ENCODE data around the gene FAR2. TPM values are rescaled to one million over a fixed set of nuclear protein-coding genes. Genes with fewer than 3 reads are reported as not detected.
A peak's percentile ranks its signal among the peaks of the same experiment; 100 is the strongest.

Gene FAR2
- total RNA-seq, 4 donors from 2014 or later, result 0.62 to 4.1 (median 2.6) TPM

- Histone ChIP-seq H3K9me3 (no peaks in the 10 kb centered on the region), H3K4me3 (peak overlapping the region; percentile 62 to 84 (median 68)), H3K4me1 (peaks cover 0 to 7% of the 10 kb centered on the region in 2 donors), H3K27ac (peak overlapping the region; percentile 67 to 81 (median 74)), H3K27me3 (peaks cover 0 to 9% (median 4%) of the 10 kb centered on the region in 3 donors), H3K36me3 (no peaks in the 10 kb centered on the region)
- no peak for ATAC-seq
- DNase-seq, result no peak
- no peak for TF ChIP-seq POLR2A (IDR thresholded peaks at IDR 0.05)
- in situ Hi-C loops (cut with MboI; ENCODE audit: low sequenced_read_pairs in 4 of 4), result no loop called here
- intact Hi-C loops (cut with DNase I; ENCODE audit: low total_unique reads), result no loop called here
These were observed 708 bp downstream of the FAR2 start for GRCh38 chr12:29149691-29150281.

- no peak for ATAC-seq
- Histone ChIP-seq H3K4me1 (peaks cover 0 to 7% of the 10 kb centered on the region in 2 donors), H3K36me3 (no peaks in the 10 kb centered on the region), H3K9me3 (no peaks in the 10 kb centered on the region), H3K27me3 (peaks cover 0 to 9% (median 4%) of the 10 kb centered on the region in 3 donors), H3K4me3 (no peak overlapping the region), H3K27ac (no peak overlapping the region)
- no peak for DNase-seq
- in situ Hi-C loops (cut with MboI; ENCODE audit: low sequenced_read_pairs in 4 of 4), result no loop called here
- no peak for TF ChIP-seq POLR2A (IDR thresholded peaks at IDR 0.05)
- TF ChIP-seq, protein P1, sequence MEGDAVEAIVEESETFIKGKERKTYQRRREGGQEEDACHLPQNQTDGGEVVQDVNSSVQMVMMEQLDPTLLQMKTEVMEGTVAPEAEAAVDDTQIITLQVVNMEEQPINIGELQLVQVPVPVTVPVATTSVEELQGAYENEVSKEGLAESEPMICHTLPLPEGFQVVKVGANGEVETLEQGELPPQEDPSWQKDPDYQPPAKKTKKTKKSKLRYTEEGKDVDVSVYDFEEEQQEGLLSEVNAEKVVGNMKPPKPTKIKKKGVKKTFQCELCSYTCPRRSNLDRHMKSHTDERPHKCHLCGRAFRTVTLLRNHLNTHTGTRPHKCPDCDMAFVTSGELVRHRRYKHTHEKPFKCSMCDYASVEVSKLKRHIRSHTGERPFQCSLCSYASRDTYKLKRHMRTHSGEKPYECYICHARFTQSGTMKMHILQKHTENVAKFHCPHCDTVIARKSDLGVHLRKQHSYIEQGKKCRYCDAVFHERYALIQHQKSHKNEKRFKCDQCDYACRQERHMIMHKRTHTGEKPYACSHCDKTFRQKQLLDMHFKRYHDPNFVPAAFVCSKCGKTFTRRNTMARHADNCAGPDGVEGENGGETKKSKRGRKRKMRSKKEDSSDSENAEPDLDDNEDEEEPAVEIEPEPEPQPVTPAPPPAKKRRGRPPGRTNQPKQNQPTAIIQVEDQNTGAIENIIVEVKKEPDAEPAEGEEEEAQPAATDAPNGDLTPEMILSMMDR (IDR thresholded peaks at IDR 0.05 in 4 of 5, conservative IDR thresholded peaks at IDR 0.05 in 1 of 5), result no peak
- intact Hi-C loops (cut with DNase I; ENCODE audit: low total_unique reads), result no loop called here
These were observed 1.4 kb downstream of the FAR2 start for GRCh38 chr12:29150462-29150861.

DNA sequence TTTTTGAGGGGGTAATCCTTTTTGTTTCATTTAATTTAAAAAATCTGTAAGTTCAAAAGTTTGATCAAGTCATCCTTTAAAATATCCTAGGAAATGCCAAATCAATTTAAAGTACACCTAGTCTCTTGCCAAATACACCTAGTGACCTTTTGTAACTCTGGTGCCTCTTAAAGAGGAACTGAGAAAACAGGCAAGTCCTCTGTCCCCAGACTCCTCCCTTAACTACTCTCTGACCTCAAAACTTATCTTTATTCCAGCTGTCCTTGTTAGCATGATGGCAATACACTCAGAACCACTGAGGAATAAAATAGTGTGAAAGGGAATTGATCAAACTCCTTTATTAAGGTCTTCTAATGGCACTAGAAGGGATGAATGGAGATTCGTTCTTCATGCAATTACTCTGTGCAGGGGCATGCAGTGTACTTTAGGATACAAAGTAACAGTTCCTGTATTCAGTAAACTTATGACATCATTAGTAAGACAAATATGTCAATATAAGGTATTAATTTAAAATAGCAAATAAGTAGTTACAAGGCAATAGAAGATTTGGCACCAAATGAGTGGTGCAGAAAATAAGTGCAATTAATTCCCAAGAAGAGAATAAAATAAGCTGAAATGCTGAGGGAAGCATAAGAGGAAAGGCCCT is 3.3 kb downstream of the FAR2 start:
- intact Hi-C loops (cut with DNase I; ENCODE audit: low total_unique reads), result no loop called here
- H3K9me3 ChIP-seq, result no peaks in the 10 kb centered on the region
- peaks cover 0 to 9% (median 4%) of the 10 kb centered on the region in 3 donors for H3K27me3 ChIP-seq
- peaks cover 0 to 7% of the 10 kb centered on the region in 2 donors for H3K4me1 ChIP-seq
- no peak overlapping the region for H3K27ac ChIP-seq
- DNase-seq (no peak), ATAC-seq (no peak)
- no peak for TF ChIP-seq POLR2A (IDR thresholded peaks at IDR 0.05)
- TF ChIP-seq, protein P1 (IDR thresholded peaks at IDR 0.05 in 4 of 5, conservative IDR thresholded peaks at IDR 0.05 in 1 of 5), result no peak
- in situ Hi-C loops (cut with MboI; ENCODE audit: low sequenced_read_pairs in 4 of 4), result no loop called here
- H3K36me3 ChIP-seq, result no peaks in the 10 kb centered on the region
- no peak overlapping the region for H3K4me3 ChIP-seq

GRCh38 chr12:29152981-29153630 is 4.0 kb downstream of the FAR2 start:
- intact Hi-C loops (cut with DNase I; ENCODE audit: low total_unique reads), result no loop called here
- in situ Hi-C loops (cut with MboI; ENCODE audit: low sequenced_read_pairs in 4 of 4), result no loop called here
- no peak for DNase-seq
- Histone ChIP-seq H3K4me1 (peaks cover 0 to 7% of the 10 kb centered on the region in 2 donors), H3K27me3 (peaks cover 0 to 8% (median 4%) of the 10 kb centered on the region in 3 donors), H3K9me3 (no peaks in the 10 kb centered on the region), H3K4me3 (no peak overlapping the region), H3K36me3 (no peaks in the 10 kb centered on the region), H3K27ac (no peak overlapping the region)
- no peak for ATAC-seq
- no peak for TF ChIP-seq POLR2A (IDR thresholded peaks at IDR 0.05)
- TF ChIP-seq, protein P1 (IDR thresholded peaks at IDR 0.05 in 4 of 5, conservative IDR thresholded peaks at IDR 0.05 in 1 of 5), result no peak

GRCh38 chr12:29155079-29155478 is 6.0 kb downstream of the FAR2 start:
- Histone ChIP-seq H3K4me1 (no peaks in the 10 kb centered on the region), H3K4me3 (no peak overlapping the region), H3K27me3 (no peaks in the 10 kb centered on the region), H3K27ac (no peak overlapping the region), H3K36me3 (no peaks in the 10 kb centered on the region), H3K9me3 (no peaks in the 10 kb centered on the region)
- TF ChIP-seq POLR2A (IDR thresholded peaks at IDR 0.05), result no peak
- TF ChIP-seq, protein P1 (IDR thresholded peaks at IDR 0.05 in 4 of 5, conservative IDR thresholded peaks at IDR 0.05 in 1 of 5), result no peak
- no peak for DNase-seq
- intact Hi-C loops (cut with DNase I; ENCODE audit: low total_unique reads) (no loop called here), in situ Hi-C loops (cut with MboI; ENCODE audit: low sequenced_read_pairs in 4 of 4) (no loop called here)
- no peak for ATAC-seq

All from gastrocnemius medialis (tissue), 4 donors.